Measurements from ENCODE around the gene NAGLU.

DNA sequence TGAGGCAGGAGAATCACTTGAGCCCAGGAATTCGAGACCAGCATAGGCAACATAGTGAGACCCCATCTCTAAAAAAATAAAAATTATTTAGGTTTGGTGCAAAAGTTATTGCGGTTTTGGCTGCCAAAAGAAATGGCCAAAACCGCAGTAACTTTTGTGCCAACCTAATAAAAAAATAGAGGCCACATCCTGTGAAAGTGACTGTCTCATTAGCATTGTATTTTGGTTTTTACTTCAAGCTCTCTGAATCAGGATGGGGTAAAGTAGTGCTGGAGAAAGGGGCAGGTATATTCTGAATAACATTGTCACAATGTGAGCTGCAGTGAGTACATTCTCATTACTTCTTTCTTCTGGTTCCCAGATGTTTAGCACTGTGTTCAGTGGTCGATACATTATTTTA, 41.4 kb upstream of the NAGLU start:
- TF ChIP-seq POLR2A (IDR thresholded peaks at IDR 0.05; ENCODE audit: low read depth, low read length) = no peak
- TF ChIP-seq TAF1 (IDR thresholded peaks at IDR 0.05; ENCODE audit: borderline replicate concordance, low read depth, low read length) = no peak
- TF ChIP-seq POLR2AphosphoS5 (IDR thresholded peaks at IDR 0.05; ENCODE audit: low read depth, low read length) = no peak
